IPS-18a (cell line): ENCODE data around the gene VSX2.

Source experiments
- H3K27ac ChIP-seq: one replicate; pipeline ENCODE4 v1.5.1; 2013; ENCODE audit warnings: low read length
- H3K27me3 ChIP-seq: one replicate; pipeline ENCODE4 v1.6.1; 2013; ENCODE audit warnings: mild to moderate bottlenecking, low read length; ENCODE audit not compliant: control insufficient read depth, insufficient read depth
- H3K36me3 ChIP-seq: one replicate; pipeline ENCODE4 v1.6.1; 2013; ENCODE audit warnings: low read depth, low read length; ENCODE audit not compliant: control insufficient read depth
- H3K4me1 ChIP-seq: one replicate; pipeline ENCODE4 v1.6.1; 2013; ENCODE audit warnings: low read depth, low read length; ENCODE audit not compliant: control insufficient read depth
- H3K4me3 ChIP-seq: one replicate; pipeline ENCODE4 v1.5.1; 2013; ENCODE audit warnings: low read length
- H3K9ac ChIP-seq: one replicate; pipeline ENCODE4 v1.6.1; 2013; ENCODE audit warnings: mild to moderate bottlenecking, low read length, moderate library complexity
- H3K9me3 ChIP-seq: one replicate; pipeline ENCODE4 v1.6.1; 2013; ENCODE audit warnings: low read depth, low read length; ENCODE audit not compliant: control insufficient read depth

VSX2 gene

DNA sequence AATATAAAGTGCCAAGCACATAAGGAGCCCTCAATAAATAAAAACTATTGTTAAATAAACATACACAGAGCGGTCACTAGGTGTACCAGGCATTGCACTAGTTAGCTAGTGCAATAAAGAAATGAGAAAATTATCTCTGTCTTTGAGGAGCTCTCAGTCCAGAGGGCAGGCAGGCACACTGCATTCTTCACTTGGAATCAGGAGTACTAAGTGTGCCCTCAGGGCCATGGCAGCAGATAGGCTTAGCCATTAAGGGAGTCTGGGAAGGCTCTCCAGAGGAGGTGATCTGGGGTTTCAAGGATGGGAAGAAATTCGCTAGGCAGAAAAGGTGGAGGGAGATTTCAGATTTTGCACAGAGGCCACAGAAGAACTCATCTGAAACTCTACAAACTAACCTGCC is 54.4 kb downstream of the VSX2 start:
- Histone ChIP-seq H3K27me3 (no peaks in the 10 kb centered on the region), H3K4me3 (no peak overlapping the region), H3K36me3 (peaks cover 68% of the 10 kb centered on the region), H3K9ac (no peak overlapping the region), H3K9me3 (no peaks in the 10 kb centered on the region), H3K4me1 (no peaks in the 10 kb centered on the region), H3K27ac (no peak overlapping the region)

DNA sequence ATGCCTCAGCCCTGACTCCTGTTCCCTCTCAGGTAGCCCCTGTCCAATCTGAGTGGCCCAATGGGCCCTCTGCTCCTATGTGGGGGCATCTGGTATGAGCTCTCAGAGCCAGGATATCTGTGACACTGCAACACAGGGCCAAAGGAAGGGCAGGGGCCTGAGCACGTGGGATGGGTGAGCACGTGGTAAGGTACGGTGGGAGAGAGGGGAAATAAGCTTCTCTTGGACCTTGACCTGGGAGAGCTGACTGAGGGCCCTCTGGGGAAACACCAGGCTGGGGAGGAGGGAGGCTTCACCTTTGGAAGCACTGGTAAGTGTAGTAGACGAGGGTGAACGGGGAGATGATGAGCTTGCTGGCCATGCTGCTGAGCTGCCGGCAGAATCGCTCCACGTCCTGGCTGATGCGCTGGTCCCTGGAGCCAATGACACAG is 56.8 kb downstream of the VSX2 start:
- H3K9me3 ChIP-seq = no peaks in the 10 kb centered on the region
- no peaks in the 10 kb centered on the region for H3K4me1 ChIP-seq
- peaks cover 60% of the 10 kb centered on the region for H3K36me3 ChIP-seq
- H3K4me3 ChIP-seq = no peak overlapping the region
- H3K9ac ChIP-seq = no peak overlapping the region
- no peaks in the 10 kb centered on the region for H3K27me3 ChIP-seq
- H3K27ac ChIP-seq = no peak overlapping the region

DNA sequence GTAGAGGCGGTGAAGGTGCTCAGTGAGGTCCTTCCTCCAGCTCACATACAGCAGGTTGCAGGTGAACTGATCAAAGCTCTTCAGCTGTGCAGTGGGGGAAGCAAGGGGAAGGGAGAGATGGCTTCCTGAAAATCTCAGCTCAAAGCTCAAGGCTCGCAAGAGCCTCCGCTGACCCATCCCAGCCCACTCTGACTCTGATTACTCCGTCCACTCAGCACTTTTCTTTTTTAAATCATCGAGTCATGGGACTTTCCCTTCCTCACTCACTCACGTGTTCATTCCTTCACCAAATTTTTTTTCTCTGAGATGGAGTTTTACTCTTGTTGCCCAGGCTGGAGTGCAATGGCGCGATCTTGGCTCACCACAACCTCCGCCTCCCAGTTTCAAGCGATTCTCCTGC is 58.7 kb downstream of the VSX2 start:
- H3K36me3 ChIP-seq = peaks cover 43% of the 10 kb centered on the region
- H3K4me3 ChIP-seq = no peak overlapping the region
- no peaks in the 10 kb centered on the region for H3K9me3 ChIP-seq
- no peak overlapping the region for H3K9ac ChIP-seq
- H3K27ac ChIP-seq = no peak overlapping the region
- H3K4me1 ChIP-seq = no peaks in the 10 kb centered on the region
- no peaks in the 10 kb centered on the region for H3K27me3 ChIP-seq

DNA sequence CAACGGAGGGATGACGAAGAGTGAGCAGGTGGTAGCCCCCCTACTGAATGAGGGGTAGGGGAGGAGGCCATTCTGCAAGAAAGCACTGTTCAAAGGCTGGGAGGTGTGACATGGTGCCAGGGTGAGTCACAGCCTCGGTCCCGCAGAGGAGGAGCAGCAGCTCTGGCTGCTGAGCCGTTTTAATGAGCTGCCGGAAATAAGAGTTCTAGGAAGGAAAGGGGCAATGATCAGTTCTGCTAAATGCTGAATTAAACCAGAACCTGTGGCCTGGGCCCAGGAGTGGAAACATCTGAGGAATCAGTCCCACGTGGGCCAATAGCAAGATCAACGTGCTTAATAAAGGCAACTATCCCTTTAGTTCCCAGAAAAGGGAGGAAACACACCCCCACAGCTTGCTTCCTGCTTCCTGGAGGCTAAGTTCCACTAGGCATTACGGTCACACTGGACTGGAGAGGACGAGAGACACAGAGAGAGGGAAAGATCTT is 59.9 kb downstream of the VSX2 start:
- H3K4me1 ChIP-seq = no peaks in the 10 kb centered on the region
- no peaks in the 10 kb centered on the region for H3K27me3 ChIP-seq
- H3K9ac ChIP-seq = no peak overlapping the region
- peaks cover 43% of the 10 kb centered on the region for H3K36me3 ChIP-seq
- no peak overlapping the region for H3K4me3 ChIP-seq
- H3K9me3 ChIP-seq = no peaks in the 10 kb centered on the region
- H3K27ac ChIP-seq = no peak overlapping the region

DNA sequence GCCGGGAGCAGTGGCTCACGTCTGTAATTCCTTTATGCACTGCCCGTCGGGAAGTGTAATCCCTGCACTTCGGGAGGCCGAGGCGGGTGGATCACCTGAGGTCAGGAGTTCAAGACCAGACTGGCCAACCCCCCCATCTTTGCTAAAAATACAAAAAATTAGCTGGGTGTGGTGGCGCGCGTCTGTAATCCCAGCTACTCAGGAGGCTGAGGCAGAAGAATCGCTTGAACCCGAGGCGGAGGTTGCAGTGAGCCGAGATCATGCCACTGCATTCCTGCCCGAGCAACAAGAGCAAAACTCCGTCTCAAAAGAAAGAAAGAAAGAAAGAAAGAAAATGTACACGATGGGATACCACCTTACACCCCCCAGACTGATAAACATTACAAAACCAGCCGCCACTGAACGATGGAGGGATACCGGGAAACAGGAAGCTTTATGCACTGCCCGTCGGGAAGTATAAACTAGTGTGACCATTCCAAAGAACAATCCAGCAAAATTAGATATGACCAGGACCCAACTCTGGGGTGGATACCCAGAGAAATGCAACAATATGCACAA is 62.4 kb downstream of the VSX2 start:
- H3K27me3 ChIP-seq = no peaks in the 10 kb centered on the region
- H3K9me3 ChIP-seq = no peaks in the 10 kb centered on the region
- H3K4me3 ChIP-seq = peak overlapping the region; percentile 90
- H3K9ac ChIP-seq = peak overlapping the region; percentile 82
- H3K27ac ChIP-seq = no peak overlapping the region
- H3K4me1 ChIP-seq = no peaks in the 10 kb centered on the region
- H3K36me3 ChIP-seq = peaks cover 26% of the 10 kb centered on the region

DNA sequence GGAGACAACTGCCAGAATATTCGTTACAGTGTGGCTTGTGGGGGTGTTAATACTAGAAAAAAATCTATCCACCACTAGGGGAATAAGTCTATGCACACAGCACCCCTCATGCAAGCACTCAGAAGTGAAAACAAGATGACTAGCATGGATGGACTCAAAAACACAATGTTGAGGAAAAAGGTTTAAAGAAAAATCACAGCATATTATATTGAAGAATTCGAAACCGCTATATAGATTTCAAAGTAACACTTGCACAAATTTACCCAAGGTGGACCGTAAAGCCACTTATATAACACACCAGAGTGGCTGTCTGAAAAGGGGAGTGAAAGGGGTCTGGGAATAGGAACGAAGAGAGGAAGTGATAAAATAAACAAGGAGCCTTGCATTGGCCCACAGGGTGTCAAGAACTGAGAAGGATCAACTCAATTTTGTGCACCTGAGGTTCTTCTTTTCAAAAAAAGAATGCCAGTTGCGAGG is 62.9 kb downstream of the VSX2 start:
- no peaks in the 10 kb centered on the region for H3K4me1 ChIP-seq
- peak overlapping the region; percentile 82 for H3K9ac ChIP-seq
- peak overlapping the region; percentile 90 for H3K4me3 ChIP-seq
- peaks cover 21% of the 10 kb centered on the region for H3K36me3 ChIP-seq
- no peak overlapping the region for H3K27ac ChIP-seq
- no peaks in the 10 kb centered on the region for H3K27me3 ChIP-seq
- no peaks in the 10 kb centered on the region for H3K9me3 ChIP-seq

DNA sequence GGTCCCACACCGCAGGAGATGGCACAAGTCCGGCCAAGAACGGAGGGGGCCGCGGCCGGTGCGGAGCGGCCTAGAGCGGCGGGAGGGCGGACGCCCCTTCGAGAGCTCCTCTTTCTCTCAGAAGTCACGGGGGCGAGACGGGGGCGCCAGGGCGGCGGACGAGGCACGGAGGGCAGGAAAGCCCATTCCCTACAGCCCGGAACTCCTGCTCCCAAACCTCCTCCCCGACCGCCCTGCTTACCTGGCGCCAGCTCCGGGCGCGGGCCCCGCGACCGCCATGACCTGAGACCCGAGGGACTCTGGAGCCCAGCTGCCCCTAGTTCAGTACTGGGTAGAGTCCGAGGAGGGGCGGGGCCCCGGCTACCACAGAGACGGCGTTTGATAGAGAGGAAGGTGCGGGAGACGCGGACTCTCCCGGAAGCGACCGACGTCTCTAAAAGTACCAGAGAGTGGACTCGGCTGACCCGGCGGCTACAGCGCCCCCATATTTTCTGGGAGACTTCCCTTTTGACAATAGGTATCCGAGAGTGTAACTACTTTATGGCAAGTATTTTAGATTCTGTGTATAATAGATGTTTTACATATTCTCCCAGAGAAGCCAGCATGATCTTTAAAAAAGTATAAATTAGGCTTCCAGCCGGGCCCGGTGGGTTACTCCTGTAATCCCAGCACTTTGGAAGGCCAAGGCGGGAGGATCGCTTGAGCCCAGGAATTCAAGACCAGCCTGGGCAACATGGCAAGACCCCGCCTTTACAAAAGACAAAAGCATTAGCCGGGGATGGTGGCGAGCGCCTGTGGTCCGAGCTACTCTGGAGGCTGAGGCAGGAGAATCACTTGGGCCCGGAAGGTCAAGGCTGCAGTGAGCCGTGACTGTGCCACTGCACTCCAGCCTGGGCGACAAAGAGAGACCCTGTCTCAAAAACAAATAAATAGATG is 63.7 kb downstream of the VSX2 start, which contains the start of gene ABCD4:
ABCD4 (minus strand) TSS at position 301 of the 936 bp plus-strand sequence; CDS start at position 279, 22 bp downstream.
- Histone ChIP-seq H3K36me3 (peaks cover 15% of the 10 kb centered on the region), H3K9me3 (no peaks in the 10 kb centered on the region), H3K27me3 (no peaks in the 10 kb centered on the region), H3K4me1 (no peaks in the 10 kb centered on the region), H3K27ac (no peak within 1 kb of the TSS), H3K9ac (peak within 1 kb of the TSS; percentile 82), H3K4me3 (peak within 1 kb of the TSS; percentile 90)

DNA sequence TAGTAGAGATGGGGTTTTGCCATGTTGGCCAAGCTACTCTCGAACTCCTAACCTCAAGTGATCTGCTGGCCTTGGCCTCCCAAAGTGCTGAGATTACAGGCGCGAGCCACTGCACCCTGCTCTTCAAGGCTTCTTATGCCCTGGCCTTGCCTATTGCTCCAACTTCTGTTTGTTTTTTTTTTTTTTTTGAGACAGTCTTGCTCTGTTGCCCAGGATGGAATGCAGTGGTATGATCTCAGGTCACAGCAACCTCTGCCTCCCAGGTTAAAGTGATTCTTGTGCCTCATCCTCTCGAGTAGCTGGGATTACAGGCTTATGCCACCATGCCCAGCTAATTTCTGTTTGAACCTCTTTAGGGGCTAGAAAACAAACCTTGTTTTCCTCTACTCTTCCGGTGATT is 69.4 kb downstream of the VSX2 start:
- Histone ChIP-seq H3K27ac (no peak overlapping the region), H3K4me3 (no peak overlapping the region), H3K36me3 (no peaks in the 10 kb centered on the region), H3K27me3 (no peaks in the 10 kb centered on the region), H3K4me1 (no peaks in the 10 kb centered on the region), H3K9ac (no peak overlapping the region), H3K9me3 (no peaks in the 10 kb centered on the region)

DNA sequence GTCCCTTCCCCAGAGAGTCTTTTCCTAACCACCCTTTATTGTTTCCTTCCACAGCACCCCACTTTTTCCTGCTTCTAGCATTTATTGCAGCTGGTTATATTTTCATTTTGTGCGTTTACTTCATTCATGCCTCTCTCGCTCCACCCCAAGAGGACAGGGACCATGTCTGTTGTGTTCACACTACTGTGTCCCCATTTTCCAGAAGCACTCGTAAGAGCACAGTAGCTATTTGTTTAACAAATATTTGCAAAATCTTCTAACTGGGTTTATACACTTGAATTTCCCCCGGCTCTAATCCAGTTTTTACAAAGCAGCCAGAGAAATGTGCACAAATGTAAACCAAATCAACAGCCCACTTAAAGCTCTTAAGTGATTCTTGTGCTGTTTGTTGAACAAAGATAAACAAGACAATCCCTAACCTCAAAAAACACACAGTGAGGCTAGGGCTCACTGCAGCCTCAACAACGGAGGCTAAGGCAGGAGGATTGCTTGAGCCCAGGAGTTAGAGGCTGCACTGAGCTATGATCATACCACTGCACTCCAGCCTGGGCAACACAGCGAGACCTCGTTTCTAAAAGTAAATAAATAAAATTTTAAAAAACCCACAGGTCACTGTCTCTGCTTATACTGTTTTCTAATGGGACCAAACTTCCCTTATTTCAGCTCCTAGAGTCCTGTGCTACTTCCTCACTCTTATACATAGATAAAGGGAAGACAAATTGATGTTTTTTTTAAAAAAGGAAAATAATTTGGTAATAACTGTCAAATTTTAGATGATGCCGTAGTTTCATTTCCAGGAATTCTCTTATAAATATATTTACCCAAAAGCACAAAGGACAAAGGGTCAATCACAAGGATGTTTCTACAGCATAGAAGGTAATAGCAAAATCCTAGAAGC is 70.1 kb downstream of the VSX2 start:
- Histone ChIP-seq H3K4me1 (no peaks in the 10 kb centered on the region), H3K4me3 (no peak overlapping the region), H3K27ac (no peak overlapping the region), H3K36me3 (no peaks in the 10 kb centered on the region), H3K9ac (no peak overlapping the region), H3K9me3 (no peaks in the 10 kb centered on the region), H3K27me3 (no peaks in the 10 kb centered on the region)

DNA sequence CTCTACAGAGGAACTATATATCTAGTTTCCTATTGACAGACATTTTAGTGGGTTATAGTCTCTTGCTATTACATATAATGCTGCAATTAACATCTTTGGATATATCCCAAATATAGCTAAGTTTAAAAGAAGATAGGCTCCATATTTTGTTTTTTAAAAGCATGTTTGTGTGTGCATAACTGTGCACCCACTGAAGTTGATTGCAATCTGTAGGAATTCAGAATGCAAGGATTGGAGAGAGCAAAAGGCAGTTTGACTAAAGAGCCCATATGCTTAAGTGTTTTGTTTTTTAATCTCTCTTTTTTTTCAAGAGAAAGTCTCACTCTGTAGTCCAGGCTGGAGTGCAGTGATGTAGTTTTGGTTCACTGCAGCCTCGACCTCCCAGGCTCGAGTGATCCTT is 72.9 kb downstream of the VSX2 start:
- Histone ChIP-seq H3K9me3 (no peaks in the 10 kb centered on the region), H3K9ac (no peak overlapping the region), H3K27me3 (no peaks in the 10 kb centered on the region), H3K36me3 (no peaks in the 10 kb centered on the region), H3K4me3 (no peak overlapping the region), H3K27ac (no peak overlapping the region), H3K4me1 (no peaks in the 10 kb centered on the region)
